IMR-90 (cell line): ENCODE data around the gene ANKH. TPM values are rescaled to one million over a fixed set of nuclear protein-coding genes. Genes with fewer than 3 reads are reported as not detected.

Source experiments
- ATAC-seq: fragments of 200-7000 bp; cut with Tn5 transposase; 2 replicates; pipeline ENCODE4 v1.9.1; 2020; ENCODE audit warnings: low read depth, mild to moderate bottlenecking, moderate library complexity
- BruUV-seq: library from RNA; stranded (reverse); fragments of 400-500 nt; replicated peaks from 2 replicates; lab custom pipeline; 2021; lab: Mats Ljungman, UMichigan
- CTCF ChIA-PET: fragments of 300-600 bp; formaldehyde crosslinking; extraction: SDS; loops from one replicate; lab custom pipeline; 2021; ENCODE audit warnings: antibody characterized with exemption; lab: Yijun Ruan, JAX
- POLR2A ChIA-PET: fragments of 300-600 bp; sonication (Branson Sonifier 250); formaldehyde crosslinking; loops from one replicate; lab custom pipeline; 2022; ENCODE audit warnings: antibody characterized with exemption; ENCODE audit not compliant: unreplicated experiment; lab: Charles Lee
- DNase-seq: peaks from one replicate; pipeline ENCODE4 v3.0.0; 2013
- H2AFZ ChIP-seq: replicated peaks from 2 replicates; pipeline ENCODE3; 2013; ENCODE audit warnings: low read length, mild to moderate bottlenecking; ENCODE audit not compliant: poor library complexity
- H2AK5ac ChIP-seq: 2 replicates; pipeline ENCODE4 v1.6.1; 2013; ENCODE audit warnings: low read depth, low read length, inconsistent platforms
- H2AK9ac ChIP-seq: replicated peaks from 2 replicates; pipeline ENCODE3; 2013; ENCODE audit warnings: mild to moderate bottlenecking, low read depth, low read length, moderate library complexity; ENCODE audit not compliant: poor library complexity
- H2BK120ac ChIP-seq: 2 replicates; pipeline ENCODE4 v1.6.1; 2013; ENCODE audit warnings: low read depth, low read length, inconsistent platforms
- H2BK15ac ChIP-seq: 3 replicates; pipeline ENCODE4 v1.6.1; 2013; ENCODE audit warnings: low read depth, low read length, inconsistent platforms
- H2BK20ac ChIP-seq: 2 replicates; pipeline ENCODE4 v1.6.1; 2013; ENCODE audit warnings: low read depth, mild to moderate bottlenecking, inconsistent platforms, low read length, moderate library complexity
- H2BK5ac ChIP-seq: 2 replicates; pipeline ENCODE4 v1.6.1; 2013; ENCODE audit warnings: mild to moderate bottlenecking, low read depth, low read length, inconsistent platforms; ENCODE audit not compliant: poor library complexity, severe bottlenecking
- H3K14ac ChIP-seq: replicated peaks from 2 replicates; pipeline ENCODE4 v1.6.1; 2013; ENCODE audit warnings: low read depth, low read length, inconsistent platforms
- H3K18ac ChIP-seq: 2 replicates; pipeline ENCODE4 v1.6.1; 2013; ENCODE audit warnings: low read depth, low read length, control low read depth
- H3K23ac ChIP-seq: 2 replicates; pipeline ENCODE4 v1.6.1; 2013; ENCODE audit warnings: low read depth, low read length, inconsistent platforms
- H3K27ac ChIP-seq: 2 replicates; pipeline ENCODE4 v1.5.1; 2013; ENCODE audit warnings: mild to moderate bottlenecking, control low read depth, low read length; ENCODE audit not compliant: insufficient read depth
- H3K27me3 ChIP-seq: 2 replicates; pipeline ENCODE4 v1.6.1; 2013; ENCODE audit warnings: low read length; ENCODE audit not compliant: control insufficient read depth, insufficient read depth
- H3K36me3 ChIP-seq: 2 replicates; pipeline ENCODE4 v1.6.1; 2013; ENCODE audit warnings: low read length, mixed read lengths; ENCODE audit not compliant: control insufficient read depth, insufficient read depth
- H3K4ac ChIP-seq: 2 replicates; pipeline ENCODE4 v1.6.1; 2013; ENCODE audit warnings: low read depth, low read length, inconsistent platforms
- H3K4me1 ChIP-seq: 2 replicates; pipeline ENCODE4 v1.6.1; 2013; ENCODE audit warnings: low read length, mixed read lengths; ENCODE audit not compliant: control insufficient read depth, insufficient read depth
- H3K4me2 ChIP-seq: 2 replicates; pipeline ENCODE4 v1.6.1; 2013; ENCODE audit warnings: low read depth, mild to moderate bottlenecking, control low read depth, low read length, moderate library complexity
- H3K4me3 ChIP-seq: 2 replicates; pipeline ENCODE4 v1.5.1; 2013; ENCODE audit warnings: low read depth, mild to moderate bottlenecking, control low read depth, low read length, moderate library complexity; ENCODE audit not compliant: insufficient read depth
- H3K56ac ChIP-seq: 2 replicates; pipeline ENCODE4 v1.6.1; 2013; ENCODE audit warnings: low read length, inconsistent platforms; ENCODE audit not compliant: insufficient read depth; ENCODE audit errors: extremely low read depth
- H3K79me1 ChIP-seq, 2 experiments: 2 replicates each; pipeline ENCODE4 v1.6.1; 2013; ENCODE audit warnings: low read length in 2 of 2, inconsistent platforms in 1 of 2, low read depth in 1 of 2
- H3K9ac ChIP-seq: 2 replicates; pipeline ENCODE4 v1.6.1; 2013; ENCODE audit warnings: low read depth, low read length, control low read depth
- H3K9me1 ChIP-seq: 2 replicates; pipeline ENCODE4 v1.6.1; 2013; ENCODE audit warnings: low read length, inconsistent platforms; ENCODE audit not compliant: insufficient read depth
- H3K9me3 ChIP-seq: 2 replicates; pipeline ENCODE4 v1.6.1; 2013; ENCODE audit warnings: low read length; ENCODE audit not compliant: control insufficient read depth, insufficient read depth
- H4K20me1 ChIP-seq: 2 replicates; pipeline ENCODE4 v1.6.1; 2013; ENCODE audit warnings: low read length, inconsistent platforms; ENCODE audit not compliant: insufficient read depth
- H4K5ac ChIP-seq: 2 replicates; pipeline ENCODE4 v1.6.1; 2013; ENCODE audit warnings: mild to moderate bottlenecking, low read depth, low read length, control low read depth
- H4K8ac ChIP-seq, 2 experiments: 2 replicates each; pipeline ENCODE4 v1.6.1; 2013; ENCODE audit warnings: low read depth in 2 of 2, low read length in 2 of 2, control low read depth in 1 of 2, inconsistent platforms in 1 of 2
- H4K91ac ChIP-seq: 2 replicates; pipeline ENCODE4 v1.6.1; 2013; ENCODE audit warnings: low read depth, low read length, inconsistent platforms; ENCODE audit not compliant: insufficient read depth
- BHLHE40 ChIP-seq: fragments of 150-350 bp; IDR thresholded peaks from 2 replicates; pipeline ENCODE4 v1.6.1; 2016; ENCODE audit warnings: mild to moderate bottlenecking, low read depth, low read length
- CEBPB ChIP-seq: IDR thresholded peaks from 2 replicates; pipeline ENCODE4 v1.6.1; 2012; ENCODE audit warnings: low read depth, low read length, improper control_type of control experiment
- CHD1 ChIP-seq: IDR thresholded peaks from 2 replicates; pipeline ENCODE4 v1.6.1; 2012; ENCODE audit warnings: low read depth, low read length, improper control_type of control experiment
- CTCF ChIP-seq: conservative IDR thresholded peaks from 2 replicates; pipeline ENCODE4 v1.5.1; 2012; ENCODE audit warnings: mild to moderate bottlenecking, low read depth, low read length, improper control_type of control experiment
- ELK1 ChIP-seq: fragments of 150-350 bp; IDR thresholded peaks from 2 replicates; pipeline ENCODE4 v1.6.1; 2016; ENCODE audit warnings: low read depth, mild to moderate bottlenecking, low read length, moderate library complexity, borderline replicate concordance
- FOS ChIP-seq: fragments of 150-350 bp; IDR thresholded peaks from 2 replicates; pipeline ENCODE4 v1.6.1; 2016; ENCODE audit warnings: low read depth, low read length
- MAFK ChIP-seq: IDR thresholded peaks from 2 replicates; pipeline ENCODE4 v1.6.1; 2012; ENCODE audit warnings: low read depth, low read length, improper control_type of control experiment
- MAZ ChIP-seq: IDR thresholded peaks from 2 replicates; pipeline ENCODE4 v1.6.1; 2012; ENCODE audit warnings: low read depth, mild to moderate bottlenecking, low read length, improper control_type of control experiment, moderate library complexity, borderline replicate concordance
- MXI1 ChIP-seq: IDR thresholded peaks from 2 replicates; pipeline ENCODE4 v1.6.1; 2012; ENCODE audit warnings: low read depth, mild to moderate bottlenecking, low read length, moderate library complexity, borderline replicate concordance
- NFE2L2 ChIP-seq: fragments of 150-350 bp; IDR thresholded peaks from 2 replicates; pipeline ENCODE4 v1.6.1; 2016; ENCODE audit warnings: low read depth, mild to moderate bottlenecking, low read length
- POLR2A ChIP-seq: IDR thresholded peaks from 2 replicates; pipeline ENCODE4 v1.6.1; 2012; ENCODE audit warnings: mild to moderate bottlenecking, low read depth, low read length
- RAD21 ChIP-seq: IDR thresholded peaks from 2 replicates; pipeline ENCODE4 v1.6.1; 2012; ENCODE audit warnings: low read length, improper control_type of control experiment
- RCOR1 ChIP-seq: IDR thresholded peaks from 2 replicates; pipeline ENCODE4 v1.6.1; 2012; ENCODE audit warnings: mild to moderate bottlenecking, low read length, improper control_type of control experiment; ENCODE audit not compliant: insufficient replicate concordance
- RFX5 ChIP-seq: IDR thresholded peaks from 2 replicates; pipeline ENCODE4 v1.8.0; 2012; ENCODE audit warnings: low read depth, mild to moderate bottlenecking, low read length, moderate library complexity
- SMC3 ChIP-seq: fragments of 150-350 bp; IDR thresholded peaks from 2 replicates; pipeline ENCODE4 v1.6.1; 2016; ENCODE audit warnings: low read depth, mild to moderate bottlenecking, antibody characterized with exemption, low read length, moderate library complexity
- USF2 ChIP-seq: fragments of 150-350 bp; IDR thresholded peaks from 2 replicates; pipeline ENCODE4 v1.6.1; 2017; ENCODE audit warnings: mild to moderate bottlenecking, antibody characterized with exemption, low read length, low read depth
- WGBS, 2 experiments: methylation state at CpG; one replicate each; pipeline versions ENCODE4 v1.1.5 to v1.1.7; 2013; ENCODE audit warnings: missing lambda C conversion rate in 2 of 2; ENCODE audit not compliant: insufficient read length in 1 of 2; ENCODE audit errors: extremely low coverage in 2 of 2; 5-methylcytosine and 5-hydroxymethylcytosine counted together
- dilution Hi-C: fragments of 300-500 bp; cut with HindIII; formaldehyde crosslinking; loops from one replicate; pipeline ENCODE4 v1.14.3; 2018; ENCODE audit warnings: low sequenced_read_pairs; ENCODE audit not compliant: unreplicated experiment
- in situ Hi-C: fragments of 300-500 bp; cut with MboI; formaldehyde crosslinking; loops from 3 replicates; pipeline ENCODE4 v1.14.3; 2019; ENCODE audit warnings: low sequenced_read_pairs, inconsistent platforms, mixed read lengths
- intact Hi-C: fragments of 100-400 bp; cut with micrococcal nuclease; formaldehyde crosslinking; loops from 2 replicates; pipeline ENCODE4 v1.10.0; 2022
- polyA plus RNA-seq, 3 experiments: library from polyadenylated mRNA; depleted of rRNA; stranded (reverse); fragments of >200 nt; gene quantifications; 2 replicates each; pipeline ENCODE4 v1.2.3, GENCODE V29; 2012; ENCODE audit warnings: low replicate concordance in 1 of 3
- total RNA-seq: library from RNA; depleted of rRNA; stranded (reverse); fragments of >200 nt; gene quantifications from 2 replicates; pipeline ENCODE4 v1.2.3, GENCODE V29; 2012

Gene ANKH
- total and polyA plus RNA-seq, 2 of the 4 experiments (the other 2 are of a cell fraction), result 5.2 to 17.2 TPM

- H2AFZ ChIP-seq, result peak overlapping the region; percentile 3
- TF ChIP-seq SMC3 (no peak), CHD1 (no peak), CEBPB (no peak), RCOR1 (no peak), NFE2L2 (no peak), MAZ (no peak), POLR2A (no peak), FOS (no peak), BHLHE40 (no peak), CTCF (no peak), USF2 (no peak), ELK1 (no peak), RFX5 (no peak), MAFK (no peak), MXI1 (no peak), RAD21 (no peak)
- 0 out of 2 replicates have a peak overlapping the region, but pooled peaks have one; percentile 25 for H3K4me2 ChIP-seq
- peaks cover 43 to 79% of the 10 kb centered on the region in 2 experiments for H3K79me1 ChIP-seq
- whole genome bisulfite sequencing, 2 experiments, result no CpG with 5 or more reads among the region's 3 CpGs
- peak overlapping the region; percentile 48 for H3K23ac ChIP-seq
- H3K9me3 ChIP-seq, result no peaks in the 10 kb centered on the region
- no peak overlapping the region for H2BK120ac ChIP-seq
- H3K4me1 ChIP-seq, result peaks cover 13% of the 10 kb centered on the region
- no peak overlapping the region for H3K4me3 ChIP-seq
- dilution Hi-C loops (no loop called here), intact Hi-C loops (no loop called here), in situ Hi-C loops (no loop called here)
- peak overlapping the region; percentile 4 for H2AK9ac ChIP-seq
- H2BK5ac ChIP-seq, result no peak overlapping the region
- H2BK15ac ChIP-seq, result no peak overlapping the region
- ChIA-PET POLR2A (no interaction called here), CTCF (no interaction called here)
- BruUV-seq, result no TSS peak
- no peak overlapping the region for H3K56ac ChIP-seq
- H4K91ac ChIP-seq, result no peak overlapping the region
- H4K5ac ChIP-seq, result no peak overlapping the region
- H3K9me1 ChIP-seq, result peaks cover 21% of the 10 kb centered on the region
- H2BK20ac ChIP-seq, result no peak overlapping the region
- ATAC-seq (peak; percentile 63), DNase-seq (peak; percentile 40)
- no peak overlapping the region for H3K18ac ChIP-seq
- H3K27ac ChIP-seq, result no peak overlapping the region
- H2AK5ac ChIP-seq, result peak overlapping the region; percentile 18; the same call in 1 of the 2 replicates
- H3K27me3 ChIP-seq, result no peaks in the 10 kb centered on the region
- peaks cover 43% of the 10 kb centered on the region for H4K20me1 ChIP-seq
- no peak overlapping the region for H4K8ac ChIP-seq
- no peak overlapping the region for H3K4ac ChIP-seq
- H3K9ac ChIP-seq, result no peak overlapping the region
- H3K36me3 ChIP-seq, result peaks cover 18% of the 10 kb centered on the region
- peak overlapping the region; percentile 44 for H3K14ac ChIP-seq
Measured at GRCh38 chr5:14676320-14676719, 195.3 kb downstream of the ANKH start.
